ENCODE measurements around the gene ADAP1.

The ADAP1 gene

GRCh38 chr7:988426-988911, 34.0 kb upstream of the ADAP1 start:
- no peak for DNase-seq

GRCh38 chr7:987909-988308, 33.4 kb upstream of the ADAP1 start:
- no peak for DNase-seq

- DNase-seq, result no peak
These were observed 32.6 kb upstream of the ADAP1 start for GRCh38 chr7:986766-987751.

- peak; percentile 54 for DNase-seq
These were observed 31.6 kb upstream of the ADAP1 start for GRCh38 chr7:985915-986741.

- DNase-seq, result no peak
These were observed 30.6 kb upstream of the ADAP1 start for GRCh38 chr7:985127-985416.

GRCh38 chr7:984361-985126, 30.1 kb upstream of the ADAP1 start:
- DNase-seq, result no peak

- no peak for DNase-seq
These were observed 29.2 kb upstream of the ADAP1 start for GRCh38 chr7:983616-984071.

GRCh38 chr7:983004-983615, 28.6 kb upstream of the ADAP1 start, which contains the start of gene CYP2W1:
Gene CYP2W1, plus strand, starts transcription at chr7:983181. Its CDS starts 31 bp downstream, at chr7:983212.
- no peak for DNase-seq

GRCh38 chr7:982511-983003, 28.1 kb upstream of the ADAP1 start:
- no peak for DNase-seq

- DNase-seq, result no peak
These were observed 27.5 kb upstream of the ADAP1 start for GRCh38 chr7:981793-982510.

- DNase-seq, result no peak
These were observed 25.5 kb upstream of the ADAP1 start for GRCh38 chr7:979886-980571.

- no peak for DNase-seq
These were observed 24.7 kb upstream of the ADAP1 start for GRCh38 chr7:979151-979550.

- no peak for DNase-seq
These were observed 24.1 kb upstream of the ADAP1 start for GRCh38 chr7:978416-979091.

- DNase-seq, result no peak
These were observed 23.5 kb upstream of the ADAP1 start for GRCh38 chr7:978049-978346.

- DNase-seq, result no peak
These were observed 23.0 kb upstream of the ADAP1 start for GRCh38 chr7:977326-978048.

GRCh38 chr7:976901-977325, 22.4 kb upstream of the ADAP1 start:
- DNase-seq, result no peak

GRCh38 chr7:975702-976473, 21.4 kb upstream of the ADAP1 start:
- no peak for DNase-seq

GRCh38 chr7:974820-975681, 20.6 kb upstream of the ADAP1 start, which contains the start of gene COX19:
Gene COX19, minus strand, starts transcription at chr7:975549. Its CDS starts 40 bp downstream, at chr7:975509.
- peak; percentile 87 for DNase-seq

Data from EL (cell line).